Measurements from ENCODE around the gene RPL37.

DNA sequence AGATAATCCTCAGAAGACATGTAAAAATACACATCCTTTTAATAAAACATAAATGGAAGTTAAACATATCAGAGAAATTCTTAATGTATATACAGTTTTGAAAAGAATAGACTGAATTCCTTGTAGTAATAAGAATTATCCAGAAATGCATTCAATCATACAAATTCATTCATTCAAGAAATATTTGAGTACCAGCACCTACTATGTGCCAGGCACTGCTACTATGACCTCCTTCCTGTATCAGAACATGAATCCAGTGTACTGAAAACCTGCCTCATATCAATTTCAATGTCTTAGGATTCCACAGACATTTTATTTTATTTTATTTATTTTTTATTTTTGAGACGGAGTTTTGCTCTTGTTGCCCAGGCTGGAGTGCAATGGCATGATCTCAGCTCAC, 50.1 kb downstream of the RPL37 start:
- TF ChIP-seq, protein P1, sequence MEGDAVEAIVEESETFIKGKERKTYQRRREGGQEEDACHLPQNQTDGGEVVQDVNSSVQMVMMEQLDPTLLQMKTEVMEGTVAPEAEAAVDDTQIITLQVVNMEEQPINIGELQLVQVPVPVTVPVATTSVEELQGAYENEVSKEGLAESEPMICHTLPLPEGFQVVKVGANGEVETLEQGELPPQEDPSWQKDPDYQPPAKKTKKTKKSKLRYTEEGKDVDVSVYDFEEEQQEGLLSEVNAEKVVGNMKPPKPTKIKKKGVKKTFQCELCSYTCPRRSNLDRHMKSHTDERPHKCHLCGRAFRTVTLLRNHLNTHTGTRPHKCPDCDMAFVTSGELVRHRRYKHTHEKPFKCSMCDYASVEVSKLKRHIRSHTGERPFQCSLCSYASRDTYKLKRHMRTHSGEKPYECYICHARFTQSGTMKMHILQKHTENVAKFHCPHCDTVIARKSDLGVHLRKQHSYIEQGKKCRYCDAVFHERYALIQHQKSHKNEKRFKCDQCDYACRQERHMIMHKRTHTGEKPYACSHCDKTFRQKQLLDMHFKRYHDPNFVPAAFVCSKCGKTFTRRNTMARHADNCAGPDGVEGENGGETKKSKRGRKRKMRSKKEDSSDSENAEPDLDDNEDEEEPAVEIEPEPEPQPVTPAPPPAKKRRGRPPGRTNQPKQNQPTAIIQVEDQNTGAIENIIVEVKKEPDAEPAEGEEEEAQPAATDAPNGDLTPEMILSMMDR (IDR thresholded peaks at IDR 0.05), result no peak
- TF ChIP-seq EP300 (IDR thresholded peaks at IDR 0.05), result no peak
